CD14-positive monocyte (primary cell): Measurements from ENCODE around the gene DGCR8. TPM values are rescaled to one million over a fixed set of nuclear protein-coding genes. Genes with fewer than 3 reads are reported as not detected.
A peak's percentile ranks its signal among the peaks of the same experiment; 100 is the strongest.

Source experiments
- DNase-seq, 3 donors: peaks; one replicate each; pipeline ENCODE4 v3.0.0-alpha.2; 2011 to 2022
- H2AFZ ChIP-seq: 2 replicates; pipeline ENCODE4 v1.6.0; 2012; ENCODE audit warnings: mild to moderate bottlenecking, low read depth, low read length, inconsistent platforms; ENCODE audit not compliant: insufficient read depth, poor library complexity, severe bottlenecking
- H3K27ac ChIP-seq, 2 donors: 1 replicate in 1 of 2; 2 replicates in 1 of 2; pipeline ENCODE4 v1.5.1; 2012 to 2013; ENCODE audit warnings: low read length in 2 of 2, control low read depth in 1 of 2, inconsistent platforms in 1 of 2, low read depth in 1 of 2, mild to moderate bottlenecking in 1 of 2
- H3K27me3 ChIP-seq, 2 donors: one replicate each; pipeline versions ENCODE4 v1.6.0 to v1.6.1; 2011 to 2013; ENCODE audit warnings: low read length in 2 of 2; ENCODE audit not compliant: control insufficient read depth in 2 of 2, insufficient read depth in 2 of 2
- H3K36me3 ChIP-seq, 2 donors: replicated peaks in 1 of 2; 1 replicate in 1 of 2; 2 replicates in 1 of 2; pipeline versions ENCODE4 v1.5.1 to v1.6.1; 2012 to 2013; ENCODE audit warnings: low read length in 2 of 2, control low read depth in 1 of 2, inconsistent platforms in 1 of 2, mild to moderate bottlenecking in 1 of 2; ENCODE audit not compliant: insufficient read depth in 2 of 2, control insufficient read depth in 1 of 2
- H3K4me1 ChIP-seq, 2 donors: 1 replicate in 1 of 2; 2 replicates in 1 of 2; pipeline versions ENCODE4 v1.5.1 to v1.6.1; 2012 to 2013; ENCODE audit warnings: low read length in 2 of 2, control low read depth in 1 of 2, inconsistent platforms in 1 of 2, mild to moderate bottlenecking in 1 of 2, moderate library complexity in 1 of 2; ENCODE audit not compliant: insufficient read depth in 2 of 2, control insufficient read depth in 1 of 2
- H3K4me2 ChIP-seq: replicated peaks from 2 replicates; pipeline ENCODE3; 2012; ENCODE audit warnings: low read length, moderate library complexity, mild to moderate bottlenecking; ENCODE audit not compliant: poor library complexity, severe bottlenecking; ENCODE audit errors: extremely low read depth
- H3K4me3 ChIP-seq, 3 experiments: fragments of 200-600 bp in 1 of 3; sonication (generic) in 1 of 3; replicated peaks in 1 of 3; 1 replicate in 2 of 3; 2 replicates in 1 of 3; pipeline ENCODE4 v1.5.1; 2011 to 2013; ENCODE audit warnings: low read length in 3 of 3, mild to moderate bottlenecking in 3 of 3, control low read depth in 2 of 3, low read depth in 2 of 3, inconsistent platforms in 1 of 3, moderate library complexity in 1 of 3
- H3K79me2 ChIP-seq: 2 replicates; pipeline ENCODE4 v1.6.0; 2012; ENCODE audit warnings: mild to moderate bottlenecking, control low read depth, inconsistent platforms, low read length, moderate library complexity; ENCODE audit not compliant: insufficient read depth
- H3K9ac ChIP-seq: 2 replicates; pipeline ENCODE4 v1.6.0; 2017; ENCODE audit warnings: low read length, mild to moderate bottlenecking; ENCODE audit not compliant: insufficient read depth, poor library complexity, severe bottlenecking
- H3K9me3 ChIP-seq, 2 donors: replicated peaks in 1 of 2; 1 replicate in 1 of 2; 2 replicates in 1 of 2; pipeline versions ENCODE4 v1.5.1 to v1.6.1; 2012 to 2013; ENCODE audit warnings: low read length in 2 of 2, control low read depth in 1 of 2; ENCODE audit not compliant: control insufficient read depth in 1 of 2, insufficient read depth in 1 of 2
- H4K20me1 ChIP-seq: 2 replicates; pipeline ENCODE4 v1.6.0; 2012; ENCODE audit warnings: mild to moderate bottlenecking, low read length, control low read depth, moderate library complexity; ENCODE audit not compliant: insufficient read depth
- H3K27ac Mint-ChIP-seq, 7 donors: one replicate each; pipeline ENCODE4 v1.8.0; 2020; ENCODE audit warnings: mild to moderate bottlenecking in 7 of 7, mixed read lengths in 7 of 7, moderate library complexity in 6 of 7, inconsistent platforms in 2 of 7
- H3K27me3 Mint-ChIP-seq, 3 donors: one replicate each; pipeline ENCODE4 v1.8.0; 2021 to 2022; ENCODE audit warnings: low read depth in 3 of 3, mild to moderate bottlenecking in 3 of 3, mixed read lengths in 3 of 3, moderate library complexity in 3 of 3, inconsistent platforms in 1 of 3
- H3K36me3 Mint-ChIP-seq, 2 donors: one replicate each; pipeline ENCODE4 v1.8.0; 2020; ENCODE audit warnings: mixed read lengths in 2 of 2, inconsistent platforms in 1 of 2, mild to moderate bottlenecking in 1 of 2
- H3K4me1 Mint-ChIP-seq: one replicate; pipeline ENCODE4 v1.8.0; 2020; ENCODE audit warnings: mild to moderate bottlenecking, mixed read lengths
- H3K4me3 Mint-ChIP-seq, 2 donors: one replicate each; pipeline ENCODE4 v1.8.0; 2020; ENCODE audit warnings: mild to moderate bottlenecking in 2 of 2, mixed read lengths in 2 of 2, moderate library complexity in 1 of 2
- H3K9me3 Mint-ChIP-seq, 7 donors: one replicate each; pipeline ENCODE4 v1.8.0; 2020 to 2022; ENCODE audit warnings: mixed read lengths in 7 of 7, mild to moderate bottlenecking in 6 of 7, moderate library complexity in 6 of 7, inconsistent platforms in 2 of 7
- CTCF ChIP-seq: fragments of 200-600 bp; IDR thresholded peaks from one replicate; pipeline ENCODE4 v1.8.0; 2022; ENCODE audit warnings: antibody characterized with exemption, mild to moderate bottlenecking
- WGBS: methylation state at CpG from one replicate; pipeline ENCODE4 v1.1.5; 2013; ENCODE audit warnings: missing lambda C conversion rate; ENCODE audit not compliant: insufficient coverage; 5-methylcytosine and 5-hydroxymethylcytosine counted together
- intact Hi-C, 2 donors: fragments of 100-400 bp; cut with micrococcal nuclease; formaldehyde crosslinking; loops; one replicate each; pipeline versions ENCODE4 v1.15.0 to v1.15.1; 2023
- polyA plus RNA-seq, 3 donors: library from polyadenylated mRNA; depleted of rRNA in 1 of 3; unstranded in 2 of 3; stranded (reverse) in 1 of 3; fragments of 300-500 nt in 2 of 3; fragments of >200 nt in 1 of 3; fragmentation: Illumina TruSeq in 2 of 3; gene quantifications; 1 replicate in 2 of 3; 2 replicates in 1 of 3; pipeline ENCODE4 v1.2.3, GENCODE V29; 2012 to 2021

The DGCR8 gene
- polyA plus RNA-seq, 3 donors, result 1.2 to 18.7 (median 1.4) TPM

GRCh38 chr22:20156611-20157429 is 76.8 kb downstream of the DGCR8 start:
- WGBS, result 51% methylated on average over 14 of the region's 17 CpGs
- H3K27ac Mint-ChIP-seq, result no peak overlapping the region
- no peaks in the 10 kb centered on the region for H3K79me2 ChIP-seq
- no peaks in the 10 kb centered on the region for H4K20me1 ChIP-seq
- peak; percentile 98 for TF ChIP-seq CTCF
- H3K9me3 ChIP-seq, result no peaks in the 10 kb centered on the region
- H3K4me3 Mint-ChIP-seq, result no peak overlapping the region
- peaks cover 0 to 1% (median 0%) of the 10 kb centered on the region in 7 donors for H3K9me3 Mint-ChIP-seq
- H3K4me1 ChIP-seq, result peaks cover 8 to 9% of the 10 kb centered on the region in 2 donors
- H3K4me2 ChIP-seq, result no peak overlapping the region
- H3K4me3 ChIP-seq, result no peak overlapping the region
- peaks cover 7 to 29% (median 10%) of the 10 kb centered on the region in 3 donors for H3K27me3 Mint-ChIP-seq
- H2AFZ ChIP-seq, result no peak overlapping the region
- no peaks in the 10 kb centered on the region for H3K36me3 Mint-ChIP-seq
- H3K4me1 Mint-ChIP-seq, result peaks cover 10% of the 10 kb centered on the region
- H3K27me3 ChIP-seq, result no peaks in the 10 kb centered on the region
- H3K36me3 ChIP-seq, result no peaks in the 10 kb centered on the region
- no peak overlapping the region for H3K9ac ChIP-seq
- H3K27ac ChIP-seq, result no peak overlapping the region
- intact Hi-C loops, result loop anchor here (2.0 to 5.0 kb wide), 2 partner anchors 110 to 128 kb away; partner anchors contain the start of gene RTN4R (in 2 of the 2)
- peak; percentile 64 to 72 (median 66) for DNase-seq

- Histone ChIP-seq H3K4me1 (peaks cover 8 to 9% of the 10 kb centered on the region in 2 donors), H4K20me1 (no peaks in the 10 kb centered on the region), H3K4me2 (no peak overlapping the region), H3K9ac (no peak overlapping the region), H3K27ac (no peak overlapping the region), H3K36me3 (no peaks in the 10 kb centered on the region), H3K79me2 (no peaks in the 10 kb centered on the region), H3K9me3 (no peaks in the 10 kb centered on the region), H3K4me3 (no peak overlapping the region), H3K27me3 (no peaks in the 10 kb centered on the region), H2AFZ (no peak overlapping the region)
- 73% methylated on average over 9 of the region's 15 CpGs for WGBS
- no peak overlapping the region for H3K4me3 Mint-ChIP-seq
- peaks cover 10% of the 10 kb centered on the region for H3K4me1 Mint-ChIP-seq
- DNase-seq, result no peak
- no peak for TF ChIP-seq CTCF
- peak overlapping the region in 1 of 7 donors; percentile 41 for H3K27ac Mint-ChIP-seq
- peaks cover 0 to 3% (median 0%) of the 10 kb centered on the region in 7 donors for H3K9me3 Mint-ChIP-seq
- intact Hi-C loops, result loop anchor here (2.0 to 5.0 kb wide), 2 partner anchors 110 to 127 kb away; partner anchors contain the start of gene RTN4R (in 2 of the 2)
- H3K27me3 Mint-ChIP-seq, result peaks cover 6 to 29% (median 10%) of the 10 kb centered on the region in 3 donors
- H3K36me3 Mint-ChIP-seq, result no peaks in the 10 kb centered on the region
Observed at GRCh38 chr22:20157430-20158183, 77.6 kb downstream of the DGCR8 start.
